GM21786 (cell line): ENCODE data around the gene ODAD2.

Experiments
- ATAC-seq: cut with Tn5 transposase; IDR thresholded peaks from one replicate; pipeline ENCODE4 v1.9.1; 2021; ENCODE audit not compliant: unreplicated experiment

The ODAD2 gene

GRCh38 chr10:27844223-27844622 is 154.7 kb downstream of the ODAD2 start:
- no peak for ATAC-seq

- ATAC-seq = no peak
Measured at GRCh38 chr10:27838901-27839300, 160.0 kb downstream of the ODAD2 start.

DNA sequence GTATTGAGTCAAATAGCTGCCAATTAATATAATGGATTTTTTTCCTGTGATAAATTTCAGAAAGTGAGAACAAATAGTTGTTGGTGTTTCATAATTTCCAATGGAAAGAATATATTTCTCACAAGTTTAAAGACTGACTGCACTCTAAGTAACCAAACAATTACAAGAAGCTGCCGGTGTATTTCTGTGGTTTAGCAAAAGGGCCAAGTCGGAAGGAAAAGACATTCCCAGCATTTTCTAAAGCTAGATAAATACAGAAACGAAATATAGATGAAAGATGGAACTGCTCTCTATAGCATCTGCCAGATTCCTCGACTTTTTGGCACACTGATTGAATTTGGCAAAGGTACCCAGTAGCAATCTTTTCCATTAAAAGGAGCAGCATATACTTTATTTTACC is 160.5 kb downstream of the ODAD2 start:
- ATAC-seq = no peak

- ATAC-seq = no peak
Measured at GRCh38 chr10:27834476-27834875, 164.4 kb downstream of the ODAD2 start.

- no peak for ATAC-seq
Measured at GRCh38 chr10:27833792-27834191, 165.1 kb downstream of the ODAD2 start.

GRCh38 chr10:27832826-27833225 is 166.1 kb downstream of the ODAD2 start:
- ATAC-seq = no peak

GRCh38 chr10:27826369-27826768 is 172.5 kb downstream of the ODAD2 start:
- ATAC-seq = no peak

DNA sequence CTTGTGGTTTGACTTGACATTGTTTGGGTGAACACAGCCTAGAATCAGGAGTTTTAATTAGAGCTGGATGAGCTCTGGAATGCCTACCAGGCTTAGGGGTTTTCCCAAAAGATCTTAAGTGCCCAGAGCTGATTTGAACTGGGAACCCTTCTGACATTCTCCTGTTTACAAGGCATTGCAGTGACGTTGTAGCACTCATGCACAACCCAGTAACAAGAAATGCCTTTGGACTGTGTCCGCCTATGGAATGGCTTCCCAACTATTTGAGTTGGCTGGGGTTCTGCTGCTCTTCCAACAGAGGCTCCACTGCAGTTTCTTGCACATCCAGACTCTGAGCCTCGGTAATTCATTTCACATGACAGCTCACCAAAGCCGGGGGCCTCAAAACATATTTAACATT is 176.6 kb downstream of the ODAD2 start:
- ATAC-seq = no peak

GRCh38 chr10:27820637-27821036 is 178.2 kb downstream of the ODAD2 start:
- ATAC-seq = no peak

- ATAC-seq = no peak
Measured at GRCh38 chr10:27819781-27820531, 178.9 kb downstream of the ODAD2 start.

GRCh38 chr10:27816320-27816719 is 182.6 kb downstream of the ODAD2 start:
- no peak for ATAC-seq

DNA sequence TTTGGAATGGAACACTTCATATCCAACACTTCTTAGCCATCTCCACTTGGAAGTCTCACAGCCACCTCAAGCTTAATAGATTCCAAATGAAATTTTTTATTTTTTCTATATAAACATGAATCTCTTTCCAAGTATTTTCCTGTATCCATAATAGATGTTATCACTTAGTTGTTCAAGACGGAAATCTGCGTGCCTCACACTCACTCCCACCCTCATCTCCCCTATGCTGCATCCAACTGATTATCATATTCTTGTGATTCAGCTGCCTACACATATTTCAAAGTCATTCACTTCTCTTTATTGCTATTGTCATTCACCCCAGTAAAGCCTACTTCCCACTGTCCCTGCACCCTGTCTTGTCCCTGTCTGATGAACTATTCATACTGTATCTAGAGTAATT is 183.0 kb downstream of the ODAD2 start:
- ATAC-seq = no peak

- ATAC-seq = no peak
Measured at GRCh38 chr10:27815261-27815660, 183.6 kb downstream of the ODAD2 start.

- no peak for ATAC-seq
Measured at GRCh38 chr10:27805180-27805579, 193.7 kb downstream of the ODAD2 start.

GRCh38 chr10:27804136-27804535 is 194.7 kb downstream of the ODAD2 start:
- no peak for ATAC-seq

DNA sequence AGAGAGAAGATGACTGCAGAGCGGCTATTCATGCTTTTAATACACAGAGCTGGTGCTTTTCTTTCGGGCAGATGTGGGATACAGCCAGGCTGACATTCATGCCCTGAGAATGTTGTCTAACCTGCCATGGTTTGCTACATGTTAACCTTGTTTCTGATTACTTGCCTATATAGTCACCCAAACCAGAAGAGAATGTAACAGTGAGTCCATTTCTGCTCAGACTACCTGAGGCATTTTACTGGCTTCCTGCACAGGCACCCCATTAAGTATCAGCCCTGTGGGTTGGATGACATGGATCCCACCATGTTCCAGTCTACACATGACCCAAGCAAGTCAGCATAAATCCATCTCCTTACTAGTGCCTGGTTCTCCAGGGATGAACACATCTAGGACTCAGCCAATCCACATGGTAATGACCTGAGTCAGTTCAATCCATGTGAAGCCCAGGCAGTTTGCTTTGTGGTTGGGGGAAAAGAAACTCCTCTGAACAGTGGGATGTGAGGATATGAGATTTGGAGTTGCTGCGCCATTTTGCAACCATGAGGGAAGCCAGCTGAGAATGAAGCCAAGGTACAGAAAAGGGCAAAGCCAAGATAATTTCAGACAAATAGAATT is 197.6 kb downstream of the ODAD2 start:
- no peak for ATAC-seq

GRCh38 chr10:27799046-27799445 is 199.8 kb downstream of the ODAD2 start:
- no peak for ATAC-seq

GRCh38 chr10:27794157-27794556 is 204.7 kb downstream of the ODAD2 start:
- ATAC-seq = no peak

- no peak for ATAC-seq
Measured at GRCh38 chr10:27792216-27792615, 206.7 kb downstream of the ODAD2 start.

- no peak for ATAC-seq
Measured at GRCh38 chr10:27784272-27784671, 214.6 kb downstream of the ODAD2 start.

- no peak for ATAC-seq
Measured at GRCh38 chr10:27783660-27784059, 215.2 kb downstream of the ODAD2 start.

GRCh38 chr10:27779462-27780015 is 219.3 kb downstream of the ODAD2 start:
- ATAC-seq = no peak
